Neural progenitor cell (in vitro differentiated cells): ENCODE data around the gene ELF5.

Experiments
- EZH2 ChIP-seq: fragments of 200-600 bp; sonication (generic); IDR thresholded peaks from 2 replicates; pipeline ENCODE4 v1.6.1; 2017; ENCODE audit warnings: antibody characterized with exemption, mild to moderate bottlenecking, moderate library complexity
- EZH2phosphoT487 ChIP-seq: fragments of 200-600 bp; sonication (generic); IDR thresholded peaks from 2 replicates; pipeline ENCODE4 v1.6.1; 2017; ENCODE audit warnings: antibody characterized with exemption
- TF ChIP-seq, protein P1 (sequence below): fragments of 200-600 bp; sonication (generic); IDR thresholded peaks from 2 replicates; pipeline ENCODE4 v1.5.1; 2017; ENCODE audit warnings: antibody characterized with exemption, mild to moderate bottlenecking

DNA sequence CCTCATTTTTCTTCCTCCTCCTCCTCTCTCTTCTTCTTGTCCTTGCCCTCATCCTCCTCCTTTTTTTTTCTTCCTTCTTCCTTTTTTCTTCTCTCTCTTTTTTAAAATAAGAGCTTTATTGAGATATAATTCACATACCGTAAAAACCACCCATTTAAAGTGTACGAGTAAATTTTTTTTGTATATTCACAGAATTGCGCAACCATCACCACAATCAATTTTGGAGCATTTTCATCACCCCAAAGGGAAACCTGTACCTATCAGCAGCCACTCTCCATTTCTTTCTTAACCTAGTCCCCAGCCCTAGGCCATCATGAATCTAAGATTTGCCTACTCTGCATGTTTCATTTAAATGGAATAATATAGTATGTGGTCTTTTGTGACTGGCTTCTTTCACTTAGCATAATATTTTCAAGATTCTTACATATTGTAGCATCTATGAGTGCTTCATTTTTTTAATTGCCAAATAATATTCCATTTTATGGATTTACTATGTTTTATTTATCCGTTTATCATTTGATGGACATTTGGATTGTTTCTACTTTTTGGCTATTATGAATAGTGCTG is 39.9 kb downstream of the ELF5 start:
- TF ChIP-seq, protein P1, sequence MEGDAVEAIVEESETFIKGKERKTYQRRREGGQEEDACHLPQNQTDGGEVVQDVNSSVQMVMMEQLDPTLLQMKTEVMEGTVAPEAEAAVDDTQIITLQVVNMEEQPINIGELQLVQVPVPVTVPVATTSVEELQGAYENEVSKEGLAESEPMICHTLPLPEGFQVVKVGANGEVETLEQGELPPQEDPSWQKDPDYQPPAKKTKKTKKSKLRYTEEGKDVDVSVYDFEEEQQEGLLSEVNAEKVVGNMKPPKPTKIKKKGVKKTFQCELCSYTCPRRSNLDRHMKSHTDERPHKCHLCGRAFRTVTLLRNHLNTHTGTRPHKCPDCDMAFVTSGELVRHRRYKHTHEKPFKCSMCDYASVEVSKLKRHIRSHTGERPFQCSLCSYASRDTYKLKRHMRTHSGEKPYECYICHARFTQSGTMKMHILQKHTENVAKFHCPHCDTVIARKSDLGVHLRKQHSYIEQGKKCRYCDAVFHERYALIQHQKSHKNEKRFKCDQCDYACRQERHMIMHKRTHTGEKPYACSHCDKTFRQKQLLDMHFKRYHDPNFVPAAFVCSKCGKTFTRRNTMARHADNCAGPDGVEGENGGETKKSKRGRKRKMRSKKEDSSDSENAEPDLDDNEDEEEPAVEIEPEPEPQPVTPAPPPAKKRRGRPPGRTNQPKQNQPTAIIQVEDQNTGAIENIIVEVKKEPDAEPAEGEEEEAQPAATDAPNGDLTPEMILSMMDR = no peak
- TF ChIP-seq EZH2phosphoT487 (no peak), EZH2 (no peak)
